Measurements from ENCODE around the gene BCR. TPM values are rescaled to one million over a fixed set of nuclear protein-coding genes. Genes with fewer than 3 reads are reported as not detected.

The BCR gene
- total and polyA plus RNA-seq, 4 donors, result 5.3 to 120 (median 71.8) TPM

GRCh38 chr22:23238707-23239106 lies 58.4 kb downstream of the BCR start:
- no peak overlapping the region for H3K27ac ChIP-seq (ENCODE audit: low read depth in 1 of 2, low read length in 2 of 2)
- ATAC-seq (ENCODE audit: low FRiP score), result no peak
- no peaks in the 10 kb centered on the region for H3K4me1 ChIP-seq (ENCODE audit: control insufficient read depth in 1 of 2, insufficient read depth in 2 of 2, low read length in 2 of 2)
- H3K27me3 ChIP-seq (ENCODE audit: control insufficient read depth in 1 of 2, insufficient read depth in 2 of 2, low read length in 1 of 2), result no peaks in the 10 kb centered on the region
- no peaks in the 10 kb centered on the region for H3K36me3 ChIP-seq (ENCODE audit: control insufficient read depth in 1 of 2, insufficient read depth in 2 of 2, low read length in 1 of 2)
- 92 to 95% methylated on average over 9 of the region's 9 CpGs for WGBS, 2 donors
- peak in 1 of 2 donors; percentile 33 for DNase-seq
- intact Hi-C loops (cut with DNase I), result no loop called here
- H3K9me3 ChIP-seq (ENCODE audit: control insufficient read depth, low read length), result no peaks in the 10 kb centered on the region
- no peak overlapping the region for H3K4me3 ChIP-seq (ENCODE audit: low read length in 2 of 2)

DNA sequence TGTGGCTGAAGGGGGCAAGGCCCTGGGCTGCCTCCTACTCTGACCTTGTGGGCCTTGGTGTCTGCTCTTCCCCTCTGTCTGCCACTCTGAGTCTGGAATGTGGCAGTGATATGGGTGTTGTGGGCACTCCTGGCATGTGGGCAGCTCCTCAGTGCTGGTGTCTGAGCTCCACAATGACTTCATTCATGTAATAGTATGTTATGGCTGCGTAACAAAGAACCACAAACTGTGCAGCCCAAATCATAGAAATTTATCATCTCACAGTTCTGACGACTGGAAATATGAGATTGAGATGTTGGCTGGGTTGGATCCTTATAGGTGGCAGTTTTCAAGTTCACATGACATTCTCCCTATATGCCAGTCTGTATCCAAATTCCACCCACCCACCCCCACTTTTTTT lies 59.1 kb downstream of the BCR start:
- Histone ChIP-seq H3K36me3 (ENCODE audit: control insufficient read depth in 1 of 2, insufficient read depth in 2 of 2, low read length in 1 of 2) (no peaks in the 10 kb centered on the region), H3K27me3 (ENCODE audit: control insufficient read depth in 1 of 2, insufficient read depth in 2 of 2, low read length in 1 of 2) (no peaks in the 10 kb centered on the region), H3K4me3 (ENCODE audit: low read length in 2 of 2) (no peak overlapping the region), H3K4me1 (ENCODE audit: control insufficient read depth in 1 of 2, insufficient read depth in 2 of 2, low read length in 2 of 2) (no peaks in the 10 kb centered on the region), H3K9me3 (ENCODE audit: control insufficient read depth, low read length) (no peaks in the 10 kb centered on the region), H3K27ac (ENCODE audit: low read depth in 1 of 2, low read length in 2 of 2) (no peak overlapping the region)
- peak in 1 of 2 donors; percentile 6 for DNase-seq
- 98 to 100% methylated on average over 2 of the region's 2 CpGs for WGBS, 2 donors
- no peak for ATAC-seq (ENCODE audit: low FRiP score)
- intact Hi-C loops (cut with DNase I), result no loop called here

GRCh38 chr22:23240639-23241389 lies 60.5 kb downstream of the BCR start:
- intact Hi-C loops (cut with DNase I), result no loop called here
- DNase-seq (peak in 1 of 2 donors; percentile 32), ATAC-seq (ENCODE audit: low FRiP score) (no peak)
- no peaks in the 10 kb centered on the region for H3K9me3 ChIP-seq (ENCODE audit: control insufficient read depth, low read length)
- no peak overlapping the region for H3K4me3 ChIP-seq (ENCODE audit: low read length in 2 of 2)
- H3K4me1 ChIP-seq (ENCODE audit: control insufficient read depth in 1 of 2, insufficient read depth in 2 of 2, low read length in 2 of 2), result no peaks in the 10 kb centered on the region
- WGBS, 2 donors, result 85 to 87% methylated on average over 13 of the region's 13 CpGs
- H3K27me3 ChIP-seq (ENCODE audit: control insufficient read depth in 1 of 2, insufficient read depth in 2 of 2, low read length in 1 of 2), result no peaks in the 10 kb centered on the region
- no peaks in the 10 kb centered on the region for H3K36me3 ChIP-seq (ENCODE audit: control insufficient read depth in 1 of 2, insufficient read depth in 2 of 2, low read length in 1 of 2)
- no peak overlapping the region for H3K27ac ChIP-seq (ENCODE audit: low read depth in 1 of 2, low read length in 2 of 2)

- intact Hi-C loops (cut with DNase I), result no loop called here
- Histone ChIP-seq H3K4me3 (ENCODE audit: low read length in 2 of 2) (no peak overlapping the region), H3K4me1 (ENCODE audit: control insufficient read depth in 1 of 2, insufficient read depth in 2 of 2, low read length in 2 of 2) (no peaks in the 10 kb centered on the region), H3K27ac (ENCODE audit: low read depth in 1 of 2, low read length in 2 of 2) (no peak overlapping the region), H3K9me3 (ENCODE audit: control insufficient read depth, low read length) (no peaks in the 10 kb centered on the region), H3K36me3 (ENCODE audit: control insufficient read depth in 1 of 2, insufficient read depth in 2 of 2, low read length in 1 of 2) (no peaks in the 10 kb centered on the region), H3K27me3 (ENCODE audit: control insufficient read depth in 1 of 2, insufficient read depth in 2 of 2, low read length in 1 of 2) (no peaks in the 10 kb centered on the region)
- ATAC-seq (ENCODE audit: low FRiP score), result no peak
- WGBS, 2 donors, result 90% methylated on average over 8 of the region's 8 CpGs
- DNase-seq, result peak in 1 of 2 donors; percentile 31
Measured at GRCh38 chr22:23241562-23242472, 61.5 kb downstream of the BCR start.

GRCh38 chr22:23242473-23243001 lies 62.2 kb downstream of the BCR start:
- ATAC-seq (ENCODE audit: low FRiP score) (no peak), DNase-seq (peak in 1 of 2 donors; percentile 40)
- Histone ChIP-seq H3K9me3 (ENCODE audit: control insufficient read depth, low read length) (no peaks in the 10 kb centered on the region), H3K27me3 (ENCODE audit: control insufficient read depth in 1 of 2, insufficient read depth in 2 of 2, low read length in 1 of 2) (no peaks in the 10 kb centered on the region), H3K4me1 (ENCODE audit: control insufficient read depth in 1 of 2, insufficient read depth in 2 of 2, low read length in 2 of 2) (no peaks in the 10 kb centered on the region), H3K27ac (ENCODE audit: low read depth in 1 of 2, low read length in 2 of 2) (no peak overlapping the region), H3K4me3 (ENCODE audit: low read length in 2 of 2) (no peak overlapping the region), H3K36me3 (ENCODE audit: control insufficient read depth in 1 of 2, insufficient read depth in 2 of 2, low read length in 1 of 2) (no peaks in the 10 kb centered on the region)
- WGBS, 2 donors, result 79% methylated on average over 10 of the region's 10 CpGs
- intact Hi-C loops (cut with DNase I), result no loop called here

GRCh38 chr22:23243006-23243573 lies 62.8 kb downstream of the BCR start:
- DNase-seq (peak in 1 of 2 donors; percentile 17), ATAC-seq (ENCODE audit: low FRiP score) (no peak)
- no peak overlapping the region for H3K4me3 ChIP-seq (ENCODE audit: low read length in 2 of 2)
- no peak overlapping the region for H3K27ac ChIP-seq (ENCODE audit: low read depth in 1 of 2, low read length in 2 of 2)
- intact Hi-C loops (cut with DNase I), result no loop called here
- WGBS, 2 donors, result 64 to 72% methylated on average over 8 of the region's 8 CpGs
- no peaks in the 10 kb centered on the region for H3K4me1 ChIP-seq (ENCODE audit: control insufficient read depth in 1 of 2, insufficient read depth in 2 of 2, low read length in 2 of 2)
- H3K9me3 ChIP-seq (ENCODE audit: control insufficient read depth, low read length), result no peaks in the 10 kb centered on the region
- no peaks in the 10 kb centered on the region for H3K36me3 ChIP-seq (ENCODE audit: control insufficient read depth in 1 of 2, insufficient read depth in 2 of 2, low read length in 1 of 2)
- H3K27me3 ChIP-seq (ENCODE audit: control insufficient read depth in 1 of 2, insufficient read depth in 2 of 2, low read length in 1 of 2), result no peaks in the 10 kb centered on the region

GRCh38 chr22:23243859-23244689 lies 63.8 kb downstream of the BCR start:
- no peak for ATAC-seq (ENCODE audit: low FRiP score)
- peak in 1 of 2 donors; percentile 27 for DNase-seq
- H3K27ac ChIP-seq (ENCODE audit: low read depth in 1 of 2, low read length in 2 of 2), result no peak overlapping the region
- H3K4me1 ChIP-seq (ENCODE audit: control insufficient read depth in 1 of 2, insufficient read depth in 2 of 2, low read length in 2 of 2), result no peaks in the 10 kb centered on the region
- intact Hi-C loops (cut with DNase I), result no loop called here
- no peaks in the 10 kb centered on the region for H3K9me3 ChIP-seq (ENCODE audit: control insufficient read depth, low read length)
- H3K36me3 ChIP-seq (ENCODE audit: control insufficient read depth in 1 of 2, insufficient read depth in 2 of 2, low read length in 1 of 2), result no peaks in the 10 kb centered on the region
- no peak overlapping the region for H3K4me3 ChIP-seq (ENCODE audit: low read length in 2 of 2)
- no peaks in the 10 kb centered on the region for H3K27me3 ChIP-seq (ENCODE audit: control insufficient read depth in 1 of 2, insufficient read depth in 2 of 2, low read length in 1 of 2)
- 91% methylated on average over 17 of the region's 17 CpGs for WGBS, 2 donors

DNA sequence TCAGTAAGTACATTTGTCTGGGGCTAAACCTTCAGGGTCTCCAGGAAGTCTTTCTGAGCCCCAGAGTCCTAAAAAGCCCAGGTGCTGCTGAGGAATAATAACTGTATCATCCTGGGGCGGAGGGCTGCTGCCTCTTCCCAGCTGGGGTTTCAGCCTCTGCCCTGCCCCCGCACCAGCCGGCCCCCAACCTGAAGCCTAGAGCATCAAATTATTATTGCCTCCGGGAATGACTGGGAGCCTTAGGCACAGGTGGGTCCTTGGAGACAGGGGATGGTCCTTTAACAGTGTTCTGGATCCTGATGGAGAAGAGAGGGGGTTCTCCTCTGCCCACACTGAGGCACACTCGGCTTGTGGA lies 64.4 kb downstream of the BCR start:
- no peaks in the 10 kb centered on the region for H3K4me1 ChIP-seq (ENCODE audit: control insufficient read depth in 1 of 2, insufficient read depth in 2 of 2, low read length in 2 of 2)

More for the DNA sequence above, 64.4 kb downstream of the BCR start:
- Histone ChIP-seq H3K4me3 (ENCODE audit: low read length in 2 of 2) (no peak overlapping the region), H3K9me3 (ENCODE audit: control insufficient read depth, low read length) (no peaks in the 10 kb centered on the region), H3K27ac (ENCODE audit: low read depth in 1 of 2, low read length in 2 of 2) (peak overlapping the region in 1 of 2 donors; percentile 73), H3K27me3 (ENCODE audit: control insufficient read depth in 1 of 2, insufficient read depth in 2 of 2, low read length in 1 of 2) (no peaks in the 10 kb centered on the region), H3K36me3 (ENCODE audit: control insufficient read depth in 1 of 2, insufficient read depth in 2 of 2, low read length in 1 of 2) (no peaks in the 10 kb centered on the region)
- ATAC-seq (ENCODE audit: low FRiP score), result no peak
- WGBS, 2 donors, result 85 to 91% methylated on average over 5 of the region's 5 CpGs
- DNase-seq, result no peak
- intact Hi-C loops (cut with DNase I), result no loop called here

Measured in aorta (tissue), 5 donors.